PFSK-1 (cell line): Measurements from ENCODE around the gene STX18.

Experiments
- FOXP2 ChIP-seq: optimal IDR thresholded peaks from 2 replicates; pipeline ENCODE3; 2011; ENCODE audit warnings: borderline replicate concordance, control low read depth, inconsistent platforms; ENCODE audit not compliant: insufficient read depth; ENCODE audit errors: extremely low read length, extremely low read depth
- POLR2AphosphoS5 ChIP-seq: IDR thresholded peaks from 2 replicates; pipeline ENCODE4 v1.6.1; 2012; ENCODE audit warnings: low read depth, mild to moderate bottlenecking, control low read depth, low read length, moderate library complexity
- REST ChIP-seq, 2 experiments: IDR thresholded peaks; 2 replicates each; pipeline versions ENCODE4 v1.6.1 to v1.8.0; 2011 to 2012; ENCODE audit warnings: low read depth in 2 of 2, low read length in 2 of 2, control low read depth in 1 of 2, inconsistent platforms in 1 of 2, mild to moderate bottlenecking in 1 of 2, moderate library complexity in 1 of 2; ENCODE audit not compliant: insufficient read depth in 1 of 2
- SIN3A ChIP-seq: IDR thresholded peaks from 2 replicates; pipeline ENCODE4 v1.6.1; 2012; ENCODE audit warnings: mild to moderate bottlenecking, low read length, moderate library complexity, borderline replicate concordance; ENCODE audit not compliant: insufficient read depth
- TAF1 ChIP-seq: IDR thresholded peaks from 2 replicates; pipeline ENCODE4 v1.6.1; 2012; ENCODE audit warnings: low read length, control low read depth, borderline replicate concordance; ENCODE audit not compliant: insufficient read depth

The STX18 gene

GRCh38 chr4:4575284-4576211 lies 33.7 kb upstream of the STX18 start:
- TF ChIP-seq REST (IDR thresholded peaks at IDR 0.05; ENCODE audit: insufficient read depth in 1 of 2, low read depth in 2 of 2, low read length in 2 of 2) (no peak), POLR2AphosphoS5 (no peak), TAF1 (no peak)

- no peak for TF ChIP-seq REST (IDR thresholded peaks at IDR 0.05; ENCODE audit: insufficient read depth in 1 of 2, low read depth in 2 of 2, low read length in 2 of 2)
- TF ChIP-seq POLR2AphosphoS5 = no peak
- no peak for TF ChIP-seq FOXP2
- no peak for TF ChIP-seq SIN3A
- TF ChIP-seq TAF1 = no peak
Observed at GRCh38 chr4:4574792-4575191, 32.9 kb upstream of the STX18 start.

GRCh38 chr4:4574052-4574451 lies 32.2 kb upstream of the STX18 start:
- TF ChIP-seq REST (IDR thresholded peaks at IDR 0.05; ENCODE audit: insufficient read depth in 1 of 2, low read depth in 2 of 2, low read length in 2 of 2) (no peak), SIN3A (no peak), POLR2AphosphoS5 (no peak), FOXP2 (no peak), TAF1 (no peak)

DNA sequence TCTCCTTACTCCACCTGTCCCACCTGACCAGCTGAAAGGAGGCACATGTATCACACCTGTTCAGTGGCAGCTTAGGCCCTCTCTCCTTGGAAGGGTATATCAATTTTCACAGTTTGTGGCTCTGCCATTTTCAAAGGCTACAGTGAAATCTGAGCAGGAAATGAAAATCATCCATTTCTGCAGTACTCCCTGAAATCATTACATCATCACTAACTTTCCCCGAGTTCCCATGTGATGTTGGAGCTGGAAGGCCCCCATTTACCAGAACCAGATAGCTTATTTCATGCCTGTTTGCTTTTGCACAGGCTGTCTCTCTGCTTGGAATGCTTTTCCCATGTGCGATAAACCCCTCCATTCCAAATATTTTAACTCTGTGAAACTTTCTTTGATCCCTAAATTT lies 31.0 kb upstream of the STX18 start:
- TF ChIP-seq TAF1 (no peak), FOXP2 (no peak), POLR2AphosphoS5 (no peak), SIN3A (no peak), REST (IDR thresholded peaks at IDR 0.05; ENCODE audit: insufficient read depth in 1 of 2, low read depth in 2 of 2, low read length in 2 of 2) (no peak)
